GM12878 (cell line): Measurements from ENCODE around the gene TMEM132D.

Experiments
- BRCA1 ChIP-seq: IDR thresholded peaks from 2 replicates; pipeline ENCODE4 v1.6.1; 2011; ENCODE audit warnings: low read depth, low read length, improper control_type of control experiment
- CHD2 ChIP-seq: IDR thresholded peaks from 2 replicates; pipeline ENCODE4 v1.6.1; 2011; ENCODE audit warnings: low read depth, low read length, improper control_type of control experiment, borderline replicate concordance
- CREM ChIP-seq: IDR thresholded peaks from 2 replicates; pipeline ENCODE4 v1.6.1; 2014; ENCODE audit warnings: antibody characterized with exemption, low read depth
- CTCF ChIP-seq, 3 experiments: IDR thresholded peaks in 2 of 3; conservative IDR thresholded peaks in 1 of 3; 2 replicates each; pipeline ENCODE4 v1.5.1; 2011; ENCODE audit warnings: low read depth in 3 of 3, low read length in 3 of 3, mild to moderate bottlenecking in 3 of 3, control low read depth in 2 of 3, moderate library complexity in 2 of 3, inconsistent platforms in 1 of 3, mixed read lengths in 1 of 3; ENCODE audit not compliant: control insufficient read depth in 2 of 3, insufficient read depth in 1 of 3; ENCODE audit errors: extremely low read depth in 1 of 3
- HCFC1 ChIP-seq: fragments of 150-350 bp; IDR thresholded peaks from 2 replicates; pipeline ENCODE4 v1.6.1; 2014; ENCODE audit warnings: low read length
- MAX ChIP-seq: IDR thresholded peaks from 2 replicates; pipeline ENCODE4 v1.6.1; 2012; ENCODE audit warnings: low read depth, low read length, improper control_type of control experiment
- MXI1 ChIP-seq: fragments of 150-350 bp; IDR thresholded peaks from 2 replicates; pipeline ENCODE4 v1.6.1; 2011; ENCODE audit warnings: low read depth, mild to moderate bottlenecking, inconsistent platforms, low read length, improper control_type of control experiment
- POLR2AphosphoS5 ChIP-seq: IDR thresholded peaks from 2 replicates; pipeline ENCODE4 v1.6.1; 2011; ENCODE audit warnings: mild to moderate bottlenecking, low read length, inconsistent platforms
- RAD21 ChIP-seq: IDR thresholded peaks from 2 replicates; pipeline ENCODE4 v1.6.1; 2011; ENCODE audit warnings: mild to moderate bottlenecking, low read depth, low read length, moderate library complexity; ENCODE audit not compliant: insufficient read depth
- TCF12 ChIP-seq: IDR thresholded peaks from 2 replicates; pipeline ENCODE4 v1.6.1; 2011; ENCODE audit warnings: low read depth, mild to moderate bottlenecking, low read length

- TF ChIP-seq MAX = no peak
- TF ChIP-seq POLR2AphosphoS5 = no peak
- TF ChIP-seq TCF12 = no peak
- no peak for TF ChIP-seq BRCA1
- TF ChIP-seq CTCF (IDR thresholded peaks at IDR 0.05 in 2 of 3, conservative IDR thresholded peaks at IDR 0.05 in 1 of 3; ENCODE audit: control insufficient read depth in 2 of 3, extremely low read depth in 1 of 3, insufficient read depth in 1 of 3, low read depth in 3 of 3, low read length in 3 of 3) = no peak
- TF ChIP-seq CREM = no peak
- no peak for TF ChIP-seq CHD2
- TF ChIP-seq MXI1 = no peak
- no peak for TF ChIP-seq HCFC1
- TF ChIP-seq RAD21 = no peak
Measured at GRCh38 chr12:129672110-129672509, 231.7 kb downstream of the TMEM132D start.
